H1 (cell line): Measurements from ENCODE around the gene UMAD1. TPM values are rescaled to one million over a fixed set of nuclear protein-coding genes. Genes with fewer than 3 reads are reported as not detected.

ENCODE experiments used
- CHD2 ChIP-seq: IDR thresholded peaks from 2 replicates; pipeline ENCODE4 v1.6.1; 2012; ENCODE audit warnings: low read length, improper control_type of control experiment
- CHD7 ChIP-seq: fragments of 300-600 bp; sonication (generic); IDR thresholded peaks from 2 replicates; pipeline ENCODE4 v1.7.1; 2012; ENCODE audit warnings: low read length, moderate library complexity, mild to moderate bottlenecking, inconsistent platforms; ENCODE audit not compliant: insufficient replicate concordance
- HDAC2 ChIP-seq, 2 experiments: fragments of 300-600 bp in 1 of 2; sonication (generic) in 1 of 2; IDR thresholded peaks; 2 replicates each; pipeline ENCODE4 v1.6.1; 2011 to 2012; ENCODE audit warnings: low read depth in 2 of 2, low read length in 2 of 2, mild to moderate bottlenecking in 2 of 2, moderate library complexity in 2 of 2, borderline replicate concordance in 1 of 2, inconsistent platforms in 1 of 2
- HDAC6 ChIP-seq: IDR thresholded peaks from one replicate; pipeline ENCODE4 v1.7.1; 2012; ENCODE audit warnings: low read depth, mild to moderate bottlenecking, inconsistent platforms, low read length, moderate library complexity
- JUND ChIP-seq: IDR thresholded peaks from 2 replicates; pipeline ENCODE4 v1.6.1; 2011; ENCODE audit warnings: mild to moderate bottlenecking, improper control_type of control experiment, low read length
- ZNF274 ChIP-seq: IDR thresholded peaks from 2 replicates; pipeline ENCODE4 v1.7.0; 2012; ENCODE audit warnings: low read length, borderline replicate concordance; ENCODE audit errors: extremely low read depth
- polyA plus RNA-seq, 7 experiments: library from polyadenylated mRNA; depleted of rRNA in 3 of 7; stranded (reverse) in 5 of 7; unstranded in 2 of 7; fragments of >200 nt in 5 of 7; fragments of 200-250 nt in 2 of 7; gene quantifications; 1 replicate in 5 of 7; 2 replicates in 1 of 7; 4 replicates in 1 of 7; pipeline versions ENCODE4 v1.2.1 to v1.2.3, GENCODE V29; 2011 to 2013; ENCODE audit warnings: missing spikeins in 2 of 7, mixed read lengths in 2 of 7
- total RNA-seq: library from RNA; stranded (reverse); fragmentation: NEBNext Ultra II Directional; extraction: Animal tissue kit (Norgen Biotek cat#: 25700); gene quantifications from 2 replicates; pipeline ENCODE4 v1.2.1, GENCODE V29; 2021

Gene UMAD1
- total and polyA plus RNA-seq, 2 of the 8 experiments (the other 6 are each of a cell fraction or from before 2014, with no cell fraction given) = 10.4 to 12.3 TPM

GRCh38 chr7:7738622-7739021, 98.1 kb downstream of the UMAD1 start (continued):
- TF ChIP-seq CHD7 (no peak), JUND (no peak), HDAC6 (no peak), CHD2 (no peak), ZNF274 (no peak), HDAC2 (IDR thresholded peaks at IDR 0.05; ENCODE audit: borderline replicate concordance in 1 of 2, low read depth in 2 of 2, low read length in 2 of 2) (no peak)
